ENCODE data around the gene HEATR1. TPM values are rescaled to one million over a fixed set of nuclear protein-coding genes. Genes with fewer than 3 reads are reported as not detected.
"Not testable (repeated sequence)": the region's sequence is repeated elsewhere in the genome, so short reads cannot be mapped to it uniquely, and the experiment has no call there.

HEATR1 gene
- total and polyA plus RNA-seq, 2 donors from 2014 or later, result 2.9 to 34.4 TPM

DNA sequence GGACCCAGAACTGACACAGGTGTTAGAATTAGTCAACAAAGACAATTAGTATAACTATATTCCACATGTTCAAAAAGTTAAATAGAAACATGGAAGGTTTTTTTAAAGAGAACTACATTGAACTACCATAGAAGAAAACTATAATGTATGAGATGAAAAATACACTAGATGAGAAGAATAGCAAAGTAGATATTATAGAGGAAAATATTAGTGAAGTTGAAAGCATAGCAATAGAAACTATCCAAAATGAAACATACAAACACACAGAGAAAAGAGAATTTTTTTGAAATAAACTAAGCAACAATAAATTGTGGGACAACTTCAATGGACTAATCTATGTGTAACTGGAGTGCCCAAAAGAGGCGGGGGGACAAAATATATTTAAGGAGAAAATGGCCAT is 8.0 kb upstream of the HEATR1 start:
- no peaks in the 10 kb centered on the region for H3K27me3 ChIP-seq (ENCODE audit: control insufficient read depth, insufficient read depth, low read length)
- no peaks in the 10 kb centered on the region for H3K9me3 ChIP-seq (ENCODE audit: control insufficient read depth in 2 of 3, insufficient read depth in 1 of 3, low read length in 3 of 3)
- no peak for TF ChIP-seq CTCF (IDR thresholded peaks at IDR 0.05; ENCODE audit: borderline replicate concordance, extremely low read depth, insufficient read depth)
- DNase-seq, result no peak
- no peak overlapping the region for H3K27ac ChIP-seq (ENCODE audit: low read depth in 2 of 2, low read length in 2 of 2)
- H3K36me3 ChIP-seq (ENCODE audit: control insufficient read depth in 2 of 3, insufficient read depth in 3 of 3, low read length in 3 of 3), result no peaks in the 10 kb centered on the region
- no peaks in the 10 kb centered on the region for H3K4me1 ChIP-seq (ENCODE audit: control insufficient read depth in 2 of 3, insufficient read depth in 2 of 3, low read depth in 1 of 3, low read length in 3 of 3)
- FAIRE-seq, result no peak
- H3K4me3 ChIP-seq (ENCODE audit: low read length in 3 of 3), result no peak overlapping the region
- H3K9ac ChIP-seq (ENCODE audit: low read length in 3 of 3), result no peak overlapping the region
- intact Hi-C loops (cut with DNase I), result no loop called here

DNA sequence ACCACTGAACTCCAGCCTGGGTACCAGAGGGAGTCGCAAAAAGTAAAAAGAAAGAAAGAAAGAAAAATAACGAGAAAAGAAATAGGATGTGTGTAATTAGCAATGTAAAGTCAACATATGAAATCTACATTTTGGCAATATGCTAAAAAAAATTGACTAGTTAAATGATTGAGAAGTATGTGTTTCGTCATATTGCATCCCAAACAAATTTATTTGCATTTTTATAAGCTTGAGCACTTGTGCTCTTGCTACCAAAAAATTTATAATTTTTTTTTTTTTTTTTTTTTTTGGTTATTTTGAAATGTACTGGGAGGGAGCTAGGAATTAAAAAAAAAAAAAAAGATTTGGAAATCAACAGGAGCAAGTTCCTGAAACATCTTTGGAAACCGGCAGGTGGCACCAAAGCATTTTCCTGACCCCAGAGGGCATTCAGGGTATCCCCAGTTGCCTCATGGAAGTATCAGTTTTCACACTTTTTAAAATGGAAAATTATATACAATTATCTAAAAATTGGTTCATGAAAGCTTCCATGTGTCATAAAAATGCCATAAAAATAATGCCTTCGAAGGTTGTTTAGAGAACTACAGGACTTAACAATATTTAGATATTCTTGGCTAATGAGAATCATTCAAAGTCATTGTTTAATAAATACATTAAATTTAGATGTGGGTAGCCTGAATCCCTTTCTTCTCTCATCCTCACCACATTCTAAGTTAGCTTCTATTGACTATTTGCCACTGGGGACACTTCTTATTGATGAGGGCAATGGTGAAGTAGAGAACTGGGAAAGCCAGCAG is 4.8 kb upstream of the HEATR1 start:
- DNase-seq (peak in 4 of 5 donors; percentile 57 to 69 (median 62)), FAIRE-seq (peak; percentile 86)
- no peaks in the 10 kb centered on the region for H3K4me1 ChIP-seq (ENCODE audit: control insufficient read depth in 2 of 3, insufficient read depth in 2 of 3, low read depth in 1 of 3, low read length in 3 of 3)
- H3K27ac ChIP-seq (ENCODE audit: low read depth in 2 of 2, low read length in 2 of 2), result no peak overlapping the region
- H3K36me3 ChIP-seq (ENCODE audit: control insufficient read depth in 2 of 3, insufficient read depth in 3 of 3, low read length in 3 of 3), result no peaks in the 10 kb centered on the region
- intact Hi-C loops (cut with DNase I), result no loop called here
- H3K9me3 ChIP-seq (ENCODE audit: control insufficient read depth in 2 of 3, insufficient read depth in 1 of 3, low read length in 3 of 3), result no peaks in the 10 kb centered on the region
- no peaks in the 10 kb centered on the region for H3K27me3 ChIP-seq (ENCODE audit: control insufficient read depth, insufficient read depth, low read length)
- TF ChIP-seq CTCF (IDR thresholded peaks at IDR 0.05; ENCODE audit: borderline replicate concordance, extremely low read depth, insufficient read depth), result peak; percentile 39
- H3K4me3 ChIP-seq (ENCODE audit: low read length in 3 of 3), result no peak overlapping the region
- H3K9ac ChIP-seq (ENCODE audit: low read length in 3 of 3), result no peak overlapping the region

GRCh38 chr1:236607597-236607996 is 3.3 kb upstream of the HEATR1 start:
- H3K27me3 ChIP-seq (ENCODE audit: control insufficient read depth, insufficient read depth, low read length); H3K27ac ChIP-seq (ENCODE audit: low read depth in 2 of 2, low read length in 2 of 2); H3K4me3 ChIP-seq (ENCODE audit: low read length in 3 of 3); DNase-seq; intact Hi-C loops (cut with DNase I); H3K9ac ChIP-seq (ENCODE audit: low read length in 3 of 3); FAIRE-seq; H3K4me1 ChIP-seq (ENCODE audit: control insufficient read depth in 2 of 3, insufficient read depth in 2 of 3, low read depth in 1 of 3, low read length in 3 of 3); H3K9me3 ChIP-seq (ENCODE audit: control insufficient read depth in 2 of 3, insufficient read depth in 1 of 3, low read length in 3 of 3); H3K36me3 ChIP-seq (ENCODE audit: control insufficient read depth in 2 of 3, insufficient read depth in 3 of 3, low read length in 3 of 3): not testable (repeated sequence)

- Histone ChIP-seq H3K9me3 (ENCODE audit: control insufficient read depth in 2 of 3, insufficient read depth in 1 of 3, low read length in 3 of 3) (no peaks in the 10 kb centered on the region), H3K27ac (ENCODE audit: low read depth in 2 of 2, low read length in 2 of 2) (peak overlapping the region; percentile 74 to 80), H3K4me1 (ENCODE audit: control insufficient read depth in 2 of 3, insufficient read depth in 2 of 3, low read depth in 1 of 3, low read length in 3 of 3) (peaks cover 0 to 4% (median 0%) of the 10 kb centered on the region in 3 donors), H3K4me3 (ENCODE audit: low read length in 3 of 3) (peak overlapping the region; percentile 68 to 98 (median 95)), H3K36me3 (ENCODE audit: control insufficient read depth in 2 of 3, insufficient read depth in 3 of 3, low read length in 3 of 3) (peaks cover 2 to 4% (median 2%) of the 10 kb centered on the region in 3 donors), H3K9ac (ENCODE audit: low read length in 3 of 3) (peak overlapping the region; percentile 14 to 59 (median 46)), H3K27me3 (ENCODE audit: control insufficient read depth, insufficient read depth, low read length) (no peaks in the 10 kb centered on the region)
- FAIRE-seq (no peak), DNase-seq (peak in 1 of 5 donors; percentile 63)
- no peak for TF ChIP-seq CTCF (IDR thresholded peaks at IDR 0.05; ENCODE audit: borderline replicate concordance, extremely low read depth, insufficient read depth)
- intact Hi-C loops (cut with DNase I), result no loop called here
These were observed 840 bp upstream of the HEATR1 start for GRCh38 chr1:236604905-236605806.

Data from kidney (tissue), 14 donors.